GM10847 (cell line): Measurements from ENCODE around the gene CAMTA1.

Experiments used
- POLR2A ChIP-seq: IDR thresholded peaks from 2 replicates; pipeline ENCODE4 v1.6.1; 2011; ENCODE audit not compliant: insufficient read length; ENCODE audit errors: extremely low read depth

The CAMTA1 gene

GRCh38 chr1:7752512-7753417, 967.5 kb downstream of the CAMTA1 start:
- no peak for TF ChIP-seq POLR2A

GRCh38 chr1:7753641-7754040, 968.4 kb downstream of the CAMTA1 start:
- no peak for TF ChIP-seq POLR2A

GRCh38 chr1:7754234-7754633, 969.0 kb downstream of the CAMTA1 start:
- TF ChIP-seq POLR2A, result no peak

- no peak for TF ChIP-seq POLR2A
These were observed 970.2 kb downstream of the CAMTA1 start for GRCh38 chr1:7755448-7755847.

- no peak for TF ChIP-seq POLR2A
These were observed 975.0 kb downstream of the CAMTA1 start for GRCh38 chr1:7760245-7760644.

- TF ChIP-seq POLR2A, result no peak
These were observed 975.8 kb downstream of the CAMTA1 start for GRCh38 chr1:7761103-7761502.

- TF ChIP-seq POLR2A, result no peak
These were observed 981.9 kb downstream of the CAMTA1 start for GRCh38 chr1:7767176-7767575.

GRCh38 chr1:7768583-7768982, 983.3 kb downstream of the CAMTA1 start:
- no peak for TF ChIP-seq POLR2A

- no peak for TF ChIP-seq POLR2A
These were observed 984.6 kb downstream of the CAMTA1 start for GRCh38 chr1:7769673-7770412.

GRCh38 chr1:7770669-7770996, 985.4 kb downstream of the CAMTA1 start:
- no peak for TF ChIP-seq POLR2A

- peak; percentile 30 for TF ChIP-seq POLR2A
These were observed 986.0 kb downstream of the CAMTA1 start, which contains the start of gene VAMP3 for GRCh38 chr1:7770997-7771822. Gene VAMP3 (plus strand): TSS chr1:7771296. CDS start chr1:7771384, 88 bp downstream.

GRCh38 chr1:7771823-7772299, 986.6 kb downstream of the CAMTA1 start:
- no peak for TF ChIP-seq POLR2A

- TF ChIP-seq POLR2A, result no peak
These were observed 992.3 kb downstream of the CAMTA1 start for GRCh38 chr1:7777591-7777990.

- no peak for TF ChIP-seq POLR2A
These were observed 992.9 kb downstream of the CAMTA1 start for GRCh38 chr1:7778133-7778628.

GRCh38 chr1:7780976-7781375, 995.7 kb downstream of the CAMTA1 start:
- no peak for TF ChIP-seq POLR2A

GRCh38 chr1:7781501-7781900, 996.2 kb downstream of the CAMTA1 start:
- TF ChIP-seq POLR2A, result no peak
